Measurements from ENCODE around the gene ST6GAL1.
A peak's percentile ranks its signal among the peaks of the same experiment; 100 is the strongest.
"Not testable (repeated sequence)": the region's sequence is repeated elsewhere in the genome, so short reads cannot be mapped to it uniquely, and the experiment has no call there.

Gene ST6GAL1

DNA sequence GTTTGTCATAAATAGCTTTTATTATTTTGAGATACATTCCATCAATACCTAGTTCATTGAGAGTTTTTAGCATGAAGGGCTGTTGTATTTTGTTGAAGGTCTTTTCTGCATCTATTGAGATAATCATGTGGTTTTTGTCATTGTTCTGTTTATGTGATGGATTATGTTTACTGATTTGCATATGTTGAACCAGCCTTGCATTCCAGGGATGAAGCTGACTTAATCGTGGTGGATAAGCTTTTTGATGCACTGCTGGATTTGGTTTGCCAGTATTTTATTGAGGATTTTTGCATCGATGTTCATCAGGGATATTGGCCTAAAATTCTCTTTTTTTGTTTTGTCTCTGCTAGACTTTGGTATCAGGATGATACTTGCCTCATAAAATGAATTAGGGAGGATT lies 124.1 kb downstream of the ST6GAL1 start:
- not testable (repeated sequence) for DNase-seq

GRCh38 chr3:187057803-187058202 lies 127.5 kb downstream of the ST6GAL1 start:
- DNase-seq = not testable (repeated sequence)

DNA sequence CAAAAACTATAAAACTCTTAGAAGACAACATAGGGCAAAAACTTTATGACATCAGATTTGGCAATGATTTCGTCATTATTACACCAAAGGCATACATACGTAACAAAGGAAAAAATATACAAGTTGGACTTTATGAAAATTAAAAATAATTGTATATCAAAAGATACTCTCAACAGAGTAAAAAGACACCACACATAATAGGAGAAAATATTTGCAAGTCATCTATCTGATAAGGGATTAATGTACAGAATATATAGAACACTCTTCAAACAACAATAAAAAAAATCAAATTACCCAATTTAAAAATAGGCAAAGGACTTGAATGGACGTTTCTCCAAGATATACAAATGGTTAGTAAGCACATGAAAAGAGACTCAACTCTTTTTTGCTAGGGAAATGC lies 131.4 kb downstream of the ST6GAL1 start:
- DNase-seq = no peak

DNA sequence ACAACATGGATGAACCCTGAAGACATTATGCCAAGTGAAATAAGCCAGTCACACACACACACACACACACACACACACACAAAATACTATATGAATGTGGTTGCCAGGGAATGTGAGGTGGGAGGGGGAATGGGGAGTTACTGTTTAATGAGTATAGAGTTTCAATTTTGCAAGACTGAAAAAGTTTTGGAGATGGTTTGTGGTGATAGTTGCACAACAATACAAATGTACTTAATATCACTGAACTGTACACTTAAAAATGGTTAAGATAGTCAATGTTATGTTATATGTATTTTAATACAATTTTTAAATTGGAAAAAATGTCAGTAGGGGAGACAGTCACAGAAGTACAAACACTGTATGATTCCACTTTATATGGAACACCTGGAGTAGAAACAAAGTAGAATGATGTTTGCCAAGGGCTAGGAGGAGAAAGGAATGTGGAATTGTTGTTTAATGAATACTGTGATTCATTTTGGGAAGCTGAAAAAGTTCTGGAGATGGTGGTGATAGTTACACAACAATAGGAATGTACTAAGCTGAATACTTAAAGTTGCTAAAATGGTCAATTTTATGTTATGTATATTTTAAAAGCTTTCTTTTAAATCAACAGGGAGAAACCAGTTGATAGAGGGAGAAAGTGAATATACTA lies 132.3 kb downstream of the ST6GAL1 start:
- no peak for DNase-seq

- no peak for DNase-seq
Observed at GRCh38 chr3:187063286-187064121, 133.2 kb downstream of the ST6GAL1 start.

DNA sequence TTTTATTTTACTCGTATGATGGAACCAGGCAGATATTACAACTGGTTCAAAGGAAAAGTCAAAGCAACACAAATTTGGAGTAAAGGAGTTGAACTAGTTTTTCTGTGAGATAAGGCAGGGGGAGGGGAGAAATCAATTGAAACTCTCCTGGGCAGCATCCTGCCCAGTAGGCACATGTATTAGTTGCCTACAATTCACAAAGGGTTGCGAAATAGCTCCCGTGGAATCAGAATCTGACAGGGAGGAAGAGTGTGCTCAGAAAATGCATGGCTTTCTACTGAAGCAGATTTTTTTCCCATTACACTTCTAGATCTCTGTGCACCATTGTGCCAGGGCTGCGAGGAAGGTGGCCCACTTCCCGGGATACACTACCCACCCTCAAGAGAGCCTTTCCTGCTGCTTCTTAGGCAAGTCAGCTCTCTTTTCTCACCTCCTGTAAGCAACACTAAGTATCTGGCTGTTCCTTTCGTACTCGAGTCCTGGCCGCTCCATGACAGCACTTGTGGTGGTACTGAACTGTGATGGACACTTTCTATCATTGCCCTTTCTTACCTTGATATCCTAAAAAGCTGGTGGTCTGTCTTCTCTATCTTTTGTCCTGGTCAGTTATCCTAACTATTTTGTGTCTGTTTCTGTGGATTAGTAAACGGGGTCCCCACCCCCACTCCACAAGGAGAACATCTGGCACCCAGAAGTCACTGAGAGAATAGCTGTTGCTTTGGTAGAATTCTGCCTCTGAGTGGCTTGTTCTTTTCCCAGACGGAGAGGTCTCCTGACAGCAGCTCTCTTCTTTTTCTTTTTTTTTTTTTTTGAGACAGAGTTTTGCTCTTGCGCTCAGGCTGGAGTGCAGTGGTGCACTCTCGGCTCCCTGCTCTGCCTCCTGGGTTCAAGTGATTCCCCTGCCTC lies 134.1 kb downstream of the ST6GAL1 start:
- no peak for DNase-seq

GRCh38 chr3:187066228-187066995 lies 136.1 kb downstream of the ST6GAL1 start:
- peak; percentile 67 for DNase-seq

- DNase-seq = no peak
Observed at GRCh38 chr3:187068787-187069186, 138.5 kb downstream of the ST6GAL1 start.

DNA sequence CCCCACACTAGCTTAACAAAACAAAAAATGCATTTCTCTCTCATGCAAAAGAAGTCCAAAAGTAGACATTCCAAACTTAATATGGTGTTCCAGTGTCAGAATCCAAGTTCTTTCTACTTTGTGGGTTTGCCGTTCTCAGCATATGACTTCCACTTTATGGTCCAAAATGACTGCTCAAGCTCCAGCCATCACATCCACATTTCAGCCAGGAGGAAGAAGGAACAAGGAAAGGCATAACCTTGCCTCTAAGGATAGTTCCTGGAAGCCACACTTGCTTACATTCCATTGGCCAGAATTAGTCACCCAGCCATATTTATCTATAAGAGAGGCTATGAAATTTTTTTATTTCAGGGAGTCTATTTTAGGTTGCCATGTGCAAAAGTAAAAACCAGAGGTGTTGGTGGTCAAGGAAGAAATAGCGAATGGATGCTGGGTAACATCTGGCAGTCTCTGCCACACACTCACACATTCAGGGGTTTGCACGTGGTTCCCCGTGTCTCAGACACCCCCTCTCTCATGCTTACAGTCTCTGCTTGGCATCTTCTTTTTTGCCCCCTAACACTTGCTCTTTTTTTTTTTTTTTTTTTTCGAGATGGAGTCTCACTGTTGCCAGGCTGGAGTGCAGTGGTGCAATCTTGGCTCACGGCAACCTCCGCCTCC lies 139.7 kb downstream of the ST6GAL1 start:
- DNase-seq = no peak

GRCh38 chr3:187072102-187072501 lies 141.8 kb downstream of the ST6GAL1 start:
- no peak for DNase-seq

DNA sequence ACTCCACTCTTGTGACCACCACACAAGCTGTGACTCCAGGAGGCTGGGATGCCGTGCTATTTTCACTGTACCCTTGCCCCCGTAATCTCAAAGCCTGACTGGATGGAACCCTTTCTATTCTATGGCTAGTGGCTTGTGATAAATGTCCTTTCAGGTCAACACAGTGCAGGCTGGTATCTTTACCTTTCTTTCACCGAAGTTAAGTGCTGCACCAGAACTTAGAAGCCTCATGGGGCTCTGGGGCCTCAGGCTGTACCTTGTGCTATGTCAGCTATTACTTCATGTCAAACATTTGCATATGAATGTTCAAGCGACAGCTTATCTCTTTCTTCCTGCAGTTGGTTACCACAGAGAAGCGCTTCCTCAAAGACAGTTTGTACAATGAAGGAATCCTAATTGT lies 142.2 kb downstream of the ST6GAL1 start:
- no peak for DNase-seq

DNA sequence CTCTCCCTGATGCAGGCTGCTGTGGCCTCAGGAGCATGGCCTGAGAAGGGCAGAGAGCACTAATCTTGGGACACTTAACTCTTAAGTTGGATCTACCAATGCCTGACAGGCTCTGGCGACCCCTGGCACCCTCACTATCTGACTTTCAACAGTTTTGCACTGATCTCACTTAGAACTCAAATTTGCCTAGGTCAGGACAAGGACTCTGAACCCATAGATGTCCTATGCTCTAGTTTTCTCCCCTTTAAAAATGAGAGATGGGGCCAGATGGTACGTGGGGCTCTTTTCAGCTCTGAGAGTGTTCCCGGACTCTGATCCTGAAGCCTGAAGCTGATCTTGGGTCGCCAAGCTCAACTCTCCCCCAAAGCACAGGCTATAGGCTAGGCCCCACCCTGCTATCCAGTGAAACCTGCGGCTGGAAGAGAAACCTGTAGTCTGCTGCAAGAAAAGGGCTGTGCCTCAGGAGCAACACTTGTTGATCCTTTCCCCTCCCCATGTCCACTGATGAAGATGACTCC lies 143.3 kb downstream of the ST6GAL1 start:
- DNase-seq = no peak

DNA sequence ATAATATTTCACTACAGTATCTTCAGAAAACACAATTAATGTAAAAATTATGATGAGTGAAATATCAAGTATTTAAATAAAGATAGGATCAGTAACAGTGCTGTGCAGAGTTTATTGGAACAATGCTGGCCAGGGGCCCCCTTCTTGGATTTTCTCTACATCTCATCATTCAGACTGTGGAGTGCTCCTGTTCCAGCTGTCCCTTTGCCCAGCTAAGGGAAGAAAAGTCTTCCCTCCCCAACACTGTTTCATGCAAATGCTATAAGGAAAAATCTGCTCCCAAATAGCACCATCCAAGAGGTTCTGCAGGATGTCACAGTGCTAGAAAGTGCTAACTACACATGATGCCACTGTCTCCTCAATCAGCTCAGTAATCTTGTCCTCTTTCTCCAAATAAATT lies 144.5 kb downstream of the ST6GAL1 start:
- DNase-seq = no peak

- DNase-seq = no peak
Observed at GRCh38 chr3:187076297-187076696, 146.0 kb downstream of the ST6GAL1 start.

DNA sequence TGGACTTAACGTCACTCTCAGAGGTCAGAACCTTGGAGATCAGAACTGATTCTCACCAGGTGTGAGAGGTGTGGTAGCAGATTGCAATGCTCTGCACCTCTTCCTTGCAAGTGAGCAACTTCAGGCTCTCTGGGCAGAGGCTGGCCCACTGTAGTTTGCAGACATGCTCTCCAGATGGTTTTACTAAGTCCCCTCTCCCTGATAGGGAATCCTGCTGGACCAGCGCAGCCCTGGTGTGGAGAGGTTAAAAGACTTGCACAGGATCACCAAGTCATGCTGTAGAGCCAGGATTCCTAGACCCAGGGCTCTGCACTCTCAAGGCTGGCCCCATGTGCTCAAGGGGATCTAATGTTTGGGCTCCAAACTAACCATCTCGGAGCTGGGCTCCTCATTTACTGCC lies 146.8 kb downstream of the ST6GAL1 start:
- no peak for DNase-seq

GRCh38 chr3:187077537-187077936 lies 147.2 kb downstream of the ST6GAL1 start:
- DNase-seq = no peak

- no peak for DNase-seq
Observed at GRCh38 chr3:187079090-187080022, 149.0 kb downstream of the ST6GAL1 start.

DNA sequence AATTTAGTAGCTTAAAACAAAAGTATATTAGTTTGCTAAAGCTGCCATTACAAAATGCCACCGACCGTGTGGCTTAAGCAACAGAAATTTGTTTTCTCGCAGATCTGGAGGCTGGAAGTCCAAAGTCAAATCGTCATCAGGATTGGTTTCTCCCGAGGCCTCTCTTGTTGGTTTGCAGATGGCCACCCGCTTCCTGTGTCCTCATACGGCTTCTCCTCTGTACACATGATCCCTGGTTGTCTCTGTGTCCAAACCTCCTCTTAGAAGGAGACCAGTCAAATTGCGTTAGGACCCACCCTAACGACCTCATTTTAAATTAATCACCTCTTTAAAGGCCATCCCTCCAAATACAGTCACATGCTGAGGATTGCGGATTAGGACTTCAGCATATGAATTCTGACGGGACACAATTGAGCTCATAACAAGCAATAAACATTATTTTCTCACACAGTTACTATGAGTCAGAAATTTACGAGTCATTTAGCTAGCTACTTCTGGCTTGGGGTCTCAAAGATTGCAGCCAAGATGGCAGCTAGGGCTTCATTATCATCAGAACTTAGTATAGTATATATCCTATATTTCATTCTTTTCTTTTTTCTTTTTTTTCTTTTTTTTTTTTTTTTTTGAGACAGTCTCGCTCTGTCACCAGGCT lies 150.6 kb downstream of the ST6GAL1 start:
- no peak for DNase-seq

DNA sequence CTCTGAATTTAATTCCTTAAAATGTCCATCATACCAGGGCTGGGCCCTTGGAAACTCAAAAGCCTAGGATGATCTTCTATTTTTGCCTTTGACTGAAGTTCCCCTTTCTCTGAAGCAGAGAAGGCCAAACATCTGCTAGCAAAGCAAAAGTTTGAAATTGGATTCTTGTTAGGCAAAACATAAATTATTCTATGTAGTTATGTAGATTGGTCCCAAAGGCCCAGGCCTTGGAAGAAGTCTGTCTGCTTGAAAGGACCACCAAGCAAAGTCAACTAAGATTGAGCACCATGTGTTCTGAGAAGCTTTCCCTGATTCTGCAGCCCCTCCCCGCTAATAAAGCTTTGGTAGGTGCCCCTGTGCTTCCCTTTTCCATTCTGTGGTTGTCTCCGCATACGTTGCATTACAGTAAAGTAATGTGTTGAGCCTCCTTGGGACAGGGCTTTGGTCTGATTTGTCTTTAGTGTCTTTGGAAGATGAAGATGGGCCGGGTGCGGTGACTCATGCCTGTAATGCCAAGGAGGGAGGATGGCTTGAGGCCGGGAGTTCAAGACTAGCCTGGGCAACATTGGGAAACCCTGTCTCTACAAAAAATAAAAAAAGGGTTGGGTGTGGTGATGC lies 152.5 kb downstream of the ST6GAL1 start:
- DNase-seq = no peak

GRCh38 chr3:187084126-187084525 lies 153.8 kb downstream of the ST6GAL1 start:
- no peak for DNase-seq
